ENCODE measurements around the gene TMEM126A. TPM values are rescaled to one million over a fixed set of nuclear protein-coding genes. Genes with fewer than 3 reads are reported as not detected.
A peak's percentile ranks its signal among the peaks of the same experiment; 100 is the strongest.
"Not testable (repeated sequence)": the region's sequence is repeated elsewhere in the genome, so short reads cannot be mapped to it uniquely, and the experiment has no call there.

Gene TMEM126A
- total RNA-seq, 2 experiments from 2014 or later, result 17.0 to 19.5 TPM

GRCh38 chr11:85668157-85668556, 20.4 kb downstream of the TMEM126A start:
- POLR2A ChIA-PET, result interaction anchor here (1.0 kb wide), 1 partner anchor 21 kb away, joined by 5 read pairs; the partner anchor contains the start of gene TMEM126A
- no peak overlapping the region for H3K4me3 ChIP-seq (ENCODE audit: low read length)
- Mint-ChIP-seq H3K4me1 (ENCODE audit: low read depth) (peaks cover 26% of the 10 kb centered on the region), H3K9me3 (no peaks in the 10 kb centered on the region), H3K4me3 (peak overlapping the region; percentile 42), H3K36me3 (ENCODE audit: low read depth) (peaks cover 20% of the 10 kb centered on the region), H3K27ac (no peak overlapping the region), H3K27me3 (no peaks in the 10 kb centered on the region)
- no peaks in the 10 kb centered on the region for H3K9me3 ChIP-seq (ENCODE audit: control insufficient read depth in 1 of 2, insufficient read depth in 1 of 2, low read length in 2 of 2)
- peaks cover 10% of the 10 kb centered on the region for H3K4me1 ChIP-seq (ENCODE audit: insufficient read depth, low read length)
- no peak overlapping the region for H3K27ac ChIP-seq (ENCODE audit: low read depth in 1 of 2, low read length in 2 of 2)
- no peak for ATAC-seq (ENCODE audit: poor library complexity)
- no peak for DNase-seq
- intact Hi-C loops (cut with DNase I, micrococcal nuclease), result loop anchor here (5.0 to 10.0 kb wide), 5 partner anchors 84 to 637 kb away; partner anchors contain the start of genes EED (in 1 of the 2), HIKESHI (in 1 of the 2) and PICALM (in 1 of the 2)
- H3K36me3 ChIP-seq (ENCODE audit: insufficient read depth, low read length), result no peaks in the 10 kb centered on the region
- CTCF ChIA-PET, result interaction anchor here (1.2 to 1.8 kb wide), 2 partner anchors 11 to 187 kb away, joined by 5 read pairs; partner anchors contain the start of gene CCDC83
- no peaks in the 10 kb centered on the region for H3K27me3 ChIP-seq (ENCODE audit: control insufficient read depth in 1 of 2, insufficient read depth in 2 of 2, low read length in 2 of 2)
- no peak for TF ChIP-seq CTCF (IDR thresholded peaks at IDR 0.05)

- intact Hi-C loops (cut with DNase I, micrococcal nuclease); CTCF ChIA-PET; H3K4me1 ChIP-seq (ENCODE audit: insufficient read depth, low read length); H3K27me3 Mint-ChIP-seq; H3K4me3 Mint-ChIP-seq; H3K27me3 ChIP-seq (ENCODE audit: control insufficient read depth in 1 of 2, insufficient read depth in 2 of 2, low read length in 2 of 2); DNase-seq; H3K4me1 Mint-ChIP-seq (ENCODE audit: low read depth); H3K36me3 Mint-ChIP-seq (ENCODE audit: low read depth); H3K36me3 ChIP-seq (ENCODE audit: insufficient read depth, low read length); H3K27ac Mint-ChIP-seq; H3K9me3 Mint-ChIP-seq; H3K27ac ChIP-seq (ENCODE audit: low read depth in 1 of 2, low read length in 2 of 2); ATAC-seq (ENCODE audit: poor library complexity); H3K4me3 ChIP-seq (ENCODE audit: low read length); H3K9me3 ChIP-seq (ENCODE audit: control insufficient read depth in 1 of 2, insufficient read depth in 1 of 2, low read length in 2 of 2): not testable (repeated sequence)
- POLR2A ChIA-PET, result interaction anchor here (0.6 kb wide), 1 partner anchor 16 kb away, joined by 4 read pairs; no protein-coding TSS in a partner anchor
Measured at GRCh38 chr11:85670949-85671663, 23.3 kb downstream of the TMEM126A start.

- no peak overlapping the region for H3K4me3 Mint-ChIP-seq
Measured at GRCh38 chr11:85672105-85672902, 24.5 kb downstream of the TMEM126A start.

More at GRCh38 chr11:85672105-85672902, 24.5 kb downstream of the TMEM126A start:
- intact Hi-C loops (cut with DNase I, micrococcal nuclease), result no loop called here
- H3K36me3 Mint-ChIP-seq (ENCODE audit: low read depth), result no peaks in the 10 kb centered on the region
- TF ChIP-seq CTCF (IDR thresholded peaks at IDR 0.05), result no peak
- no peaks in the 10 kb centered on the region for H3K27me3 Mint-ChIP-seq
- Histone ChIP-seq H3K36me3 (ENCODE audit: insufficient read depth, low read length) (no peaks in the 10 kb centered on the region), H3K4me1 (ENCODE audit: insufficient read depth, low read length) (no peaks in the 10 kb centered on the region), H3K27ac (ENCODE audit: low read depth in 1 of 2, low read length in 2 of 2) (no peak overlapping the region), H3K9me3 (ENCODE audit: control insufficient read depth in 1 of 2, insufficient read depth in 1 of 2, low read length in 2 of 2) (no peaks in the 10 kb centered on the region), H3K27me3 (ENCODE audit: control insufficient read depth in 1 of 2, insufficient read depth in 2 of 2, low read length in 2 of 2) (no peaks in the 10 kb centered on the region), H3K4me3 (ENCODE audit: low read length) (no peak overlapping the region)
- ChIA-PET POLR2A (no interaction called here), CTCF (no interaction called here)
- H3K27ac Mint-ChIP-seq, result no peak overlapping the region
- DNase-seq (no peak), ATAC-seq (ENCODE audit: poor library complexity) (no peak)
- H3K4me1 Mint-ChIP-seq (ENCODE audit: low read depth), result no peaks in the 10 kb centered on the region
- no peaks in the 10 kb centered on the region for H3K9me3 Mint-ChIP-seq
